Measurements from ENCODE around the gene LIPC.

DNA sequence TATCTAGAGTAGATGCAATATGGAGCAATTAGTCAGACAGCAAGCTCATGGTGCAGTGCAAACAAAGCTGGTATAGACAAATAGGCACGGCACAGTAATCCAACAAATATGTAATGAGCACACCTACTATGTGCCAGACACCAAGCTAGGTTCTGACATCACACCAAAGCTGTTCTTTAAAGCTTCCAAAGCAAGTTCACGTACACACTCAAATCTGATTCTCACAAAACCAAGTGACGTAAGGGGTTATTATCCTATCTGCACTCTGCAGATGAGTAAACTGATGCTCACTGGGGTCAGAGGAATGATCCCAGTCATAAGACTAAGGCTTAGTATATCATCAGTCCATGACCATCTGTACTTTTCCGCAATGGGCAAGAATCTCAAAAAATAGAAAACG is 27.8 kb upstream of the LIPC start:
- TF ChIP-seq, protein P1, sequence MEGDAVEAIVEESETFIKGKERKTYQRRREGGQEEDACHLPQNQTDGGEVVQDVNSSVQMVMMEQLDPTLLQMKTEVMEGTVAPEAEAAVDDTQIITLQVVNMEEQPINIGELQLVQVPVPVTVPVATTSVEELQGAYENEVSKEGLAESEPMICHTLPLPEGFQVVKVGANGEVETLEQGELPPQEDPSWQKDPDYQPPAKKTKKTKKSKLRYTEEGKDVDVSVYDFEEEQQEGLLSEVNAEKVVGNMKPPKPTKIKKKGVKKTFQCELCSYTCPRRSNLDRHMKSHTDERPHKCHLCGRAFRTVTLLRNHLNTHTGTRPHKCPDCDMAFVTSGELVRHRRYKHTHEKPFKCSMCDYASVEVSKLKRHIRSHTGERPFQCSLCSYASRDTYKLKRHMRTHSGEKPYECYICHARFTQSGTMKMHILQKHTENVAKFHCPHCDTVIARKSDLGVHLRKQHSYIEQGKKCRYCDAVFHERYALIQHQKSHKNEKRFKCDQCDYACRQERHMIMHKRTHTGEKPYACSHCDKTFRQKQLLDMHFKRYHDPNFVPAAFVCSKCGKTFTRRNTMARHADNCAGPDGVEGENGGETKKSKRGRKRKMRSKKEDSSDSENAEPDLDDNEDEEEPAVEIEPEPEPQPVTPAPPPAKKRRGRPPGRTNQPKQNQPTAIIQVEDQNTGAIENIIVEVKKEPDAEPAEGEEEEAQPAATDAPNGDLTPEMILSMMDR (IDR thresholded peaks at IDR 0.05) = no peak
- TF ChIP-seq POLR2A (IDR thresholded peaks at IDR 0.05) (no peak), POLR2AphosphoS5 (IDR thresholded peaks at IDR 0.05) (no peak), EP300 (IDR thresholded peaks at IDR 0.05; ENCODE audit: low read depth) (no peak)
